Urothelium cell line (cell line): ENCODE data around the gene SP2.

Experiments used
- DNase-seq: peaks from one replicate; pipeline ENCODE4 v3.0.0; 2011; ENCODE audit warnings: low spot score, mixed read lengths
- FAIRE-seq: peaks from 2 replicates; lab custom pipeline; 2011; peaks lifted over from hg19 to GRCh38; lab: Jason Lieb, UNC

The SP2 gene

DNA sequence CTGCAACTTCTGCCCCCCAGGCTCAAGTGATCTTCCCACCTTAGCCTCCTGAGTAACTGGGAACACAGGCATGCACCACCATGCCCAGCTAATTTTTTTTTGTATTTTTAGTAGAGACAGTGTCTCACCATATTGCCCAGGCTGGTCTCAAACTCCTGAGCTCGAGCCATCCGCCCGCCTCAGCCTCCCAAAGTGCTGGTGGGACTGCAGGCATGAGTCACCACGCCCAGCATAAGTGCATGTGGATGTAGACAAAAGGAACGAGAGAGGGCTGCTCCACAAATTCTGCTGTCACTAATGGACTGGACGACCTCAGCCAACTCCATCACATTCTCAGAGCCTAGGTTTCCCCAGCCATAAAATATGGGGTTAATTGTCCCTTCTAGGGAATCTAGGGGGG is 7.7 kb upstream of the SP2 start:
- DNase-seq (no peak), FAIRE-seq (no peak)

- DNase-seq (peak; percentile 82), FAIRE-seq (peak; percentile 66)
Observed at GRCh38 chr17:47889734-47890529, 6.1 kb upstream of the SP2 start.

DNA sequence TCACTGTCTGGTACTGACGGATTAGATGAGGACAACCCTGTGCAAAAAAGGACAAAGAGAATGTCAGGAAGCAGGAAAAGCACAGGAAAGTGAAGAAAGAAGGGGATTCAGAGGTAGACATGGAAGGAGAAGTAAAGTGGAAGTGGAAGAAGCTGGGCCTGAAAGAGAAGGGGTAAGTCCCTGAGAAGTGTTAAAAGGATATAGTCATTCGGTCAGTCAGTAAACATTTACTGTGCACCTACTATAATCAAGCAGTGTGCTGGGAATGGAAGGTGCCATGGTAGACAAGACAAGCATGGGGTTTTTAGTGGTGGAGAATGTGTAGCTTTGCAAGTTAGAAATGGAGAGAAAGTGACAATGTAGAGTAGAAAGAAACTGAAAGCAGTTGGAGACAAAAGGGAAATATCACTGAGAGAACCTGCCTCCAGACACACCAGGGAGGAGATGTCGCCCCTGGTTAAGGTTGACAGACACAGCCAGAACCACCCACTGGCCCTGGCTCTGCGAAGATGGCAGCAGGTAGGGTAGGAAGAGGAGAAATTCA is 4.4 kb upstream of the SP2 start:
- no peak for FAIRE-seq

DNA sequence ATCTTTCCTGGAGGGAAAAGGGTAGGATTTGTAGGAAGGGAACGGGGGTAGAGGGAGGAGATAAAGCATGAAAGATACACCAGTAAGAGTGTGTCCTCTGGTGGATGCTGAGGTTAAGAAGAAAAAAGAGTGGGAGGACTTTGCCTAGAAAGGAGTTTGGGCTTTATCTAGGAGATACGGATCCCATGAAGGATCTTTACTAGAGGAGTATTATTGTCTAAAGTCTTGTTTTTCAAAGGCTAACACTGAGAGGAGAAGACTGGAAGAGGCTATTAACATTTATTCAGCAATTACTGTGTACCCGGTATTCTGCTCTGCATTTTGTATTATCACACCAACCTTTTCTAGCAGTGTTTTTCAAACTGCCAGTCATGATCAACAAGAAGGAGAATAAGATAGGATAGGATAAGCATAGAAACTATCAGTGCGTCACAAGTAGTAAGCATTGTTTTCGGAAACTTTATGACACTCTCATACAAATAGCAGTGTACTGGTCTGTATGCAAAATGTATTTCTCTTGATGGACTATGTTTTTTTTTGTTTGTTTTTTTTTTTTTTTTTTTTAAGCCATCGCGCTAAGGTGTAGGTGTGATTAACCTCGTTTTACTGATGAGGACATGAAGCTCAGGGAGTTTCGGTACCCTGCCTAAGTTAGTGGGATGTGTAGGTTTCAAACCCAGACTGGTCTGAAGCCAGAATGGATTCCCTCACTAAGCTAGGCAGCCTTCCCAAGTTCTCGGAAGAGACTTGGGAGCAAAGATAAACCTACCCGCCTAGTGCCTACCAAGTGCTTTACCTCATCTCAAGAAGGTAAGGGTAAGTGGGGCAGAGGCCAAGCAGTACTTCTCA is 1.3 kb upstream of the SP2 start:
- DNase-seq, result no peak

More for the DNA sequence above, 4.4 kb upstream of the SP2 start:
- DNase-seq, result no peak

DNA sequence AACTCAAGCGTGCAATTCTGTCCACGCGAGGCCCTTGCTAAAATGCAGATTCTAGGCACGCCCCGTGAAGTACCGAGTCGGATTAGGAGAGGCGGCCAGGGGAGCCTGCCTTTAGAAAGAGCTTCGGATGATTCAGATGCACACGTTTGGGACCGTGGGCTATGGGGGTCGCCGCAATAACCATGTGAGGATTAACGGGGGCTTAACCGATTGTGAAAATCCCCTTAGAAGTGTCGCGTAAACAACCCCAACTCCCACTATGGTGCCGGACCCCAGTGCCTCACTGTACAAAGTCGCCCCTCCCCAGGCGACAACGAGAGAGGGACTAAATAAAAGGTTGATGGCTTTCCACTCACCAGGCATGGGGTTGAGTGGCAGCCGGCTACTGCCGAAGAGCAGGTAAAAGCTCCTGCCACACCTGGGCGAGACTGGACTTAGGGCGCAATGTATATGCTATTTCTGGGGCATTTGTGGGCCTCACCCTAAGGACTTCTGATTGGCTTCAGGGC is 635 bp upstream of the SP2 start:
- no peak for DNase-seq
- no peak for FAIRE-seq

More for the DNA sequence above, 1.3 kb upstream of the SP2 start:
- no peak for FAIRE-seq

DNA sequence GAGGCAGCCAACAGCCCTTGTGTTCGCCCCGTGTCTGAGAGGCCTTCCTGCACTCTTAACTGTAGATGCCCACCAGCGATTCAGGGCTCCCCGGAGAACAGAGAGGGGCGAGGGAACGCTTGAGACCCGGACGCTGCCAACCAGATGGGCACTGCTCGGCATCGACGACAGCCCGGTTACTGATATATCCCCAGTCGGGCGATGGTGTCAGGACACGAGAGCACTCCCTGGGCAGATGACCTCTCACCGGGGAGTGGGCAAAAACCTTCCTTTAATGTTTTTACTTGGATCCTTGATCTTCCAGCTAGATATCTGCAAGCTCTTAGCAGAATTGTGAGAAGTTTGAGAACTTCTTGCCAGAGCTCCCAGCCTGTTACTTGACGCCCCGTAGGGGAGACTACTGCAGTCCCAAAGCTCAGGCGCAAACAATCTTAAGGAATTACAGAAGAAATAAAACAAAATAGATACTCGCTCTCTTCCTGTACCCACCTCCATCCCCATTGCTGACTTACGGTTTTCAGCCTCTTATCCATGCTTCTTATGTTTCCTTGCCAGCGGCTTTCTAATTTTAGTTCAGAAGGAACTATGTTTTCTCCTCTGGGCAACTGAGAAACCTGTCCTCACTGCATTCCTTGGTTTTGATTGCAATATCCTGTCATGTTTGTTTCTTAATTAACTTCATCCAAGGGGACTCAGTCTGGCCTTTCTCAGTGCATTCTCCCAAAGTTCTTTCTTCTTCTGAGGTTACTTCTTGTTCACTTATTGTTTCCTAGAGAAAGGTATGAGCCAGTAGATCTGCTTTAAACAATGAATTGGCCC is 845 bp downstream of the SP2 start:
- FAIRE-seq (no peak), DNase-seq (no peak)

DNA sequence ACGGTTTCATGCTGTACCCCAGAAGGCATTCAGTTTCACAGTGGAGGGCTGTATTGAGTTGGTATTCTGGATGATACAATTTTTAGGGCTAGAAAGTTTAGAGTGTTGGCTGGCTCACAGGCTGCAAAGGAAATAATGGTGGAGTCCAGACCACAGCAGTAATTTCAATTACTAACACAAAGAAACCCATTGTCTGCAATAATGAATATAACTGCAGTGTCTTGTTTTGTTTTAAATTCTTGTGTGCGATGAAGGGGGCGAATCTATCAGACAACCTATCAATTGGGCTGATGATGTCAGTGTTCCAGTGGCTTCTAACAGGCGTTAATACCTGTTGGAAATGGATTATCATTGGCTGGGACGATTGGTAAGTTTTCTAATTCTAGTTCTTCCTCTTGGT is 1.5 kb downstream of the SP2 start:
- FAIRE-seq (no peak), DNase-seq (no peak)

- no peak for FAIRE-seq
- DNase-seq, result no peak
Observed at GRCh38 chr17:47898241-47898640, 2.2 kb downstream of the SP2 start.

DNA sequence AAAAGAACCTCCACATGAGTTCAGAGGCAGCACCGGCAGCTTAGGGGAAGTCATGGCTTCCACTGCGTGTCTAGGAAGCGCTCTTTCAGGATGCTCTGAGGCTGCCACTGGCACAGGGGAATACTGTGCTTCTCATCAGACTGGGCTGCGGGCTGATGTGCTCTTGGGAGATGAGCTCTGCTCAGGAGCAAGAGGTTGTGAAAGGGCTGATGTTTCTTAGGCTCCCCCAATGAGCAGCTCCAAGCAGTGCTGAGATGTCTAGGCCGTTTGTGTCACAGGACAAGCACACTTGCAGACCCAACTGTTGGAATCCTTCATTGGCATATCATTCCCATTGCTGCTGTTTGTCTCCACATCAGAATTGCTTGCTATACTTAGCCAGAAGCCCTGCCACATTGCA is 3.6 kb downstream of the SP2 start:
- FAIRE-seq (no peak), DNase-seq (no peak)

GRCh38 chr17:47901423-47901822 is 5.4 kb downstream of the SP2 start:
- no peak for FAIRE-seq

GRCh38 chr17:47902039-47902744 is 6.2 kb downstream of the SP2 start:
- FAIRE-seq (no peak), DNase-seq (no peak)

More at GRCh38 chr17:47901423-47901822, 5.4 kb downstream of the SP2 start:
- DNase-seq, result no peak

- DNase-seq (no peak), FAIRE-seq (no peak)
Observed at GRCh38 chr17:47905221-47905733, 9.2 kb downstream of the SP2 start.

- DNase-seq, result no peak
- FAIRE-seq, result no peak
Observed at GRCh38 chr17:47906443-47906842, 10.4 kb downstream of the SP2 start.

GRCh38 chr17:47907932-47908562 is 12.0 kb downstream of the SP2 start:
- no peak for DNase-seq

DNA sequence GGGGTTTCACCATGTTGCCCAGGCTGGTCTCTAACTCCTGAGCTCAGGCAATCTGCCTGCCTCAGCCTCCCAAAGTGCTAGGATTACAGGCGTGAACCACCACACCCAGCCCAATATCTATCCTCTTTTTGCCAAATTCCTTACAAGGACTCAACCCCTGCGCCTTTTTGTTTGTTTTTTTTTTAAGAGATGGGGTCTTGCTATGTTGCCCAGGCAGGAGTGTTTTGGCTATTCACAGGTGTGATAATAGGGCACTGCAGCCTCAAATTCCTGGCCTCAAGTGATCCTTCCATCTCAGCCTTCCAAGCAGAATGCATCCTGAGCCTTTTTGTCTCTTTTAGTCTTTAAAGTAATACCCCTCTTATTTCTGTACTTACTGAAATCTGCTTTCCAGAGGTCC is 17.0 kb downstream of the SP2 start:
- no peak for FAIRE-seq

More at GRCh38 chr17:47907932-47908562, 12.0 kb downstream of the SP2 start:
- no peak for FAIRE-seq

DNA sequence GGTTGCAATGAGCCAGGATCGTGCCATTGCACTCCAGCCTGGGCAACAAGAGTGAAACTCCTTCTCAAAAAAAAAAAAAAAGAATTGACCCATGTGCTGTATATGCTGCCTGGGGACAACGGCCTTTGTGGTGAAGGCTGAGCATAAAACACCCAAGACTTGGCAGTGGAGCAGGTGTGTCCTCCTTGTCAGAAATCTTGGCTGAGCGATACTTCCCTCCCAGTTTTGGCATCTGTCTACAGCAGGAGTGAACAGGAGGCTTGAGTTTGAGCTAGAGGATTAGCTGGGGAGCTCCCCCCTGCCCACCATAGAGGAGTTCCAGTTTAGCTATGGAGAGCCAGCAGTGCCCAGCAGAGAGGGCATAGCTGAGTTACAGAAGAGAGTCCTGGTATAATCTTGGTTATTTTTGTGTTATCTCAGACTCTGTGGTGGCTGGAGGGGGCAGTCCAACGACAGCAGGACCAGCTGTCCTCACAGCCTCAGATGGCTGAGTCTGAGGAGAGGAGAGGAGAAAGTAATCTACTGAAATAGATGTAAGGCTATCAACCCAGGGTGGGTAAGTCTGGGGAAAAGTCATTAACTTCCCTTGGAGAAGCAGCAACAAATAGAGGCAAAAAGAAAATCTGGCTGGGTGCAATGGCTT is 18.4 kb downstream of the SP2 start:
- FAIRE-seq, result no peak

More for the DNA sequence above, 17.0 kb downstream of the SP2 start:
- no peak for DNase-seq

DNA sequence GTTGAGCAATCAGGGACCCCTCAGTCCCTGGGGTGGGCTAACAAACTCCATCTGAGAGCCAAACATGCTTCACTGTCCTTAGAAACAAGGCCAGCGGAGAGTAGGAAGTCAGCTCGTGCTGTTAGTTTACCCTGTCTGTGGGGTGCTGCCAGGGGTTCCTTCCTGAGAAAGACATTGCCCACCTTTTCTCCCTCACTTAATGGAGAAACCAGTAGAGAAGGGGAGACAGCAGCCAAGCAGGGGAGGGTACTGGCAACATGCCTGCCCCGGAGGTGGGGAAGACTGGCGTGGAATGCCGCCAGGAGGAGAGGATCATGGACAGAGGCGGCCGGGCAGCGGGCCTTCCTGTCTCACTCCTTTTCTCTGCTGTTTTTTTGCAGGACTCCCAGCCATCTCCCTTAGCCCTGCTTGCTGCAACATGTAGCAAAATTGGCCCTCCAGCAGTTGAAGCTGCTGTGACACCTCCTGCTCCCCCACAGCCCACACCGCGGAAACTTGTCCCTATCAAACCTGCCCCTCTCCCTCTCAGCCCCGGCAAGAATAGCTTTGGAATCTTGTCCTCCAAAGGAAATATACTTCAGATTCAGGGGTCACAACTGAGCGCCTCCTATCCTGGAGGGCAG is 19.9 kb downstream of the SP2 start:
- FAIRE-seq (no peak), DNase-seq (no peak)

More for the DNA sequence above, 18.4 kb downstream of the SP2 start:
- no peak for DNase-seq

DNA sequence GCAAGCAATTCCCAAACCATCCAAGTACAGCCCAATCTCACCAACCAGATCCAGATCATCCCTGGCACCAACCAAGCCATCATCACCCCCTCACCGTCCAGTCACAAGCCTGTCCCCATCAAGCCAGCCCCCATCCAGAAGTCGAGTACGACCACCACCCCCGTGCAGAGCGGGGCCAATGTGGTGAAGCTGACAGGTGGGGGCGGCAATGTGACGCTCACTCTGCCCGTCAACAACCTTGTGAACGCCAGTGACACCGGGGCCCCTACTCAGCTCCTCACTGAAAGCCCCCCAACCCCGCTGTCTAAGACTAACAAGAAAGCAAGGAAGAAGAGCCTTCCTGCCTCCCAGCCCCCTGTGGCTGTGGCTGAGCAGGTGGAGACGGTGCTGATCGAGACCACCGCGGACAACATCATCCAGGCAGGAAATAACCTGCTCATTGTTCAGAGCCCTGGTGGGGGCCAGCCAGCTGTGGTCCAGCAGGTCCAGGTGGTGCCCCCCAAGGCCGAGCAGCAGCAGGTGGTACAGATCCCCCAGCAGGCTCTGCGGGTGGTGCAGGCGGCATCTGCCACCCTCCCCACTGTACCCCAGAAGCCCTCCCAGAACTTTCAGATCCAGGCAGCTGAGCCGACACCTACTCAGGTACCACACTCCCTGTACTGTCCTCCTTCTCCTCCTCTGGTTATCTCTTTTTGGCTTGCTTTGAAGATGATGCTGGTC is 20.6 kb downstream of the SP2 start:
- no peak for FAIRE-seq

More for the DNA sequence above, 20.6 kb downstream of the SP2 start:
- DNase-seq, result no peak
